SK-N-SH treated with all-trans-retinoic acid at 6 μM for 48 hours (cell line): Measurements from ENCODE around the gene PODXL2.
"Not testable (repeated sequence)": the region's sequence is repeated elsewhere in the genome, so short reads cannot be mapped to it uniquely, and the experiment has no call there.

Source experiments
- ATAC-seq: fragments of 200-7000 bp; cut with Tn5 transposase; 3 replicates; pipeline ENCODE4 v1.9.1; 2020; ENCODE audit warnings: mild to moderate bottlenecking, moderate library complexity
- ARNTL ChIP-seq: fragments of 450-650 bp; formaldehyde crosslinking; IDR thresholded peaks from 2 replicates; pipeline ENCODE4 v1.5.0; 2020; ENCODE audit warnings: low read depth, mild to moderate bottlenecking, moderate library complexity, borderline replicate concordance
- BACH2 ChIP-seq: fragments of 250-450 bp; sonication (Bioruptor Pico); IDR thresholded peaks from 2 replicates; pipeline ENCODE4 v1.9.0; 2021; ENCODE audit warnings: mild to moderate bottlenecking, borderline replicate concordance
- CSDC2 ChIP-seq: fragments of 250-450 bp; sonication (Bioruptor Pico); IDR thresholded peaks from 2 replicates; pipeline ENCODE4 v1.5.0; 2020; ENCODE audit warnings: mild to moderate bottlenecking, moderate library complexity
- ESRRG ChIP-seq: fragments of 250-450 bp; sonication (Bioruptor Pico); IDR thresholded peaks from 2 replicates; pipeline ENCODE4 v1.6.1; 2021; ENCODE audit warnings: mild to moderate bottlenecking
- GLIS3 ChIP-seq: fragments of 250-450 bp; sonication (Bioruptor Pico); IDR thresholded peaks from 2 replicates; pipeline ENCODE4 v1.5.0; 2020; ENCODE audit warnings: mild to moderate bottlenecking, moderate library complexity
- ISL1 ChIP-seq: fragments of 250-450 bp; sonication (Bioruptor Pico); IDR thresholded peaks from 2 replicates; pipeline ENCODE4 v2.1.2; 2022; ENCODE audit warnings: mild to moderate bottlenecking, moderate library complexity
- PPARA ChIP-seq: fragments of 250-450 bp; sonication (Bioruptor Pico); IDR thresholded peaks from 2 replicates; pipeline ENCODE4 v1.5.0; 2020; ENCODE audit warnings: mild to moderate bottlenecking, borderline replicate concordance
- RARB ChIP-seq: fragments of 250-450 bp; sonication (Bioruptor Pico); IDR thresholded peaks from 2 replicates; pipeline ENCODE4 v1.8.0; 2021; ENCODE audit warnings: mild to moderate bottlenecking, moderate library complexity
- SNAI2 ChIP-seq: fragments of 250-450 bp; sonication (Bioruptor Pico); IDR thresholded peaks from 2 replicates; pipeline ENCODE4 v1.5.0; 2020; ENCODE audit warnings: mild to moderate bottlenecking, moderate library complexity
- TCF4 ChIP-seq: fragments of 250-450 bp; sonication (Bioruptor Pico); IDR thresholded peaks from 2 replicates; pipeline ENCODE4 v1.8.0; 2021; ENCODE audit warnings: mild to moderate bottlenecking, moderate library complexity, borderline replicate concordance
- TOX ChIP-seq: fragments of 250-450 bp; sonication (Bioruptor Pico); IDR thresholded peaks from 2 replicates; pipeline ENCODE4 v1.8.0; 2021; ENCODE audit warnings: mild to moderate bottlenecking, moderate library complexity, borderline replicate concordance
- ZFP3 ChIP-seq: fragments of 250-450 bp; sonication (Bioruptor Pico); IDR thresholded peaks from 2 replicates; pipeline ENCODE4 v1.5.0; 2020; ENCODE audit warnings: mild to moderate bottlenecking, moderate library complexity
- ZFP30 ChIP-seq: fragments of 450-650 bp; formaldehyde crosslinking; IDR thresholded peaks from 2 replicates; pipeline ENCODE4 v1.5.0; 2022; ENCODE audit warnings: mild to moderate bottlenecking, moderate library complexity
- ZNF565 ChIP-seq: fragments of 450-650 bp; formaldehyde crosslinking; conservative IDR thresholded peaks from 2 replicates; pipeline ENCODE4 v1.5.0; 2020; ENCODE audit warnings: low read depth, mild to moderate bottlenecking, moderate library complexity
- ZNF70 ChIP-seq: fragments of 450-650 bp; formaldehyde crosslinking; IDR thresholded peaks from 2 replicates; pipeline ENCODE4 v1.5.0; 2020; ENCODE audit warnings: mild to moderate bottlenecking, moderate library complexity
- ZNF8 ChIP-seq: fragments of 450-650 bp; formaldehyde crosslinking; IDR thresholded peaks from 2 replicates; pipeline ENCODE4 v1.5.0; 2020; ENCODE audit warnings: mild to moderate bottlenecking, moderate library complexity
- TF ChIP-seq, protein P1 (sequence below): fragments of 250-450 bp; sonication (Bioruptor Pico); IDR thresholded peaks from 2 replicates; pipeline ENCODE4 v1.8.0; 2021; ENCODE audit warnings: low read depth, mild to moderate bottlenecking, moderate library complexity, borderline replicate concordance
- TF ChIP-seq, protein P2 (sequence below): fragments of 250-450 bp; sonication (Bioruptor Pico); IDR thresholded peaks from 2 replicates; pipeline ENCODE4 v1.5.1; 2021; ENCODE audit warnings: mild to moderate bottlenecking, moderate library complexity
- TF ChIP-seq, protein P3 (sequence below): fragments of 250-450 bp; sonication (Bioruptor Pico); IDR thresholded peaks from 2 replicates; pipeline ENCODE4 v1.5.0; 2020; ENCODE audit warnings: mild to moderate bottlenecking, moderate library complexity
- TF ChIP-seq, protein P4 (sequence below): fragments of 250-450 bp; sonication (Bioruptor Pico); IDR thresholded peaks from 2 replicates; pipeline ENCODE4 v1.5.1; 2020; ENCODE audit warnings: low read depth, mild to moderate bottlenecking, moderate library complexity
- TF ChIP-seq, protein P5 (sequence below): fragments of 250-450 bp; sonication (Bioruptor Pico); IDR thresholded peaks from 2 replicates; pipeline ENCODE4 v1.8.0; 2020; ENCODE audit warnings: mild to moderate bottlenecking, moderate library complexity, borderline replicate concordance

The PODXL2 gene

DNA sequence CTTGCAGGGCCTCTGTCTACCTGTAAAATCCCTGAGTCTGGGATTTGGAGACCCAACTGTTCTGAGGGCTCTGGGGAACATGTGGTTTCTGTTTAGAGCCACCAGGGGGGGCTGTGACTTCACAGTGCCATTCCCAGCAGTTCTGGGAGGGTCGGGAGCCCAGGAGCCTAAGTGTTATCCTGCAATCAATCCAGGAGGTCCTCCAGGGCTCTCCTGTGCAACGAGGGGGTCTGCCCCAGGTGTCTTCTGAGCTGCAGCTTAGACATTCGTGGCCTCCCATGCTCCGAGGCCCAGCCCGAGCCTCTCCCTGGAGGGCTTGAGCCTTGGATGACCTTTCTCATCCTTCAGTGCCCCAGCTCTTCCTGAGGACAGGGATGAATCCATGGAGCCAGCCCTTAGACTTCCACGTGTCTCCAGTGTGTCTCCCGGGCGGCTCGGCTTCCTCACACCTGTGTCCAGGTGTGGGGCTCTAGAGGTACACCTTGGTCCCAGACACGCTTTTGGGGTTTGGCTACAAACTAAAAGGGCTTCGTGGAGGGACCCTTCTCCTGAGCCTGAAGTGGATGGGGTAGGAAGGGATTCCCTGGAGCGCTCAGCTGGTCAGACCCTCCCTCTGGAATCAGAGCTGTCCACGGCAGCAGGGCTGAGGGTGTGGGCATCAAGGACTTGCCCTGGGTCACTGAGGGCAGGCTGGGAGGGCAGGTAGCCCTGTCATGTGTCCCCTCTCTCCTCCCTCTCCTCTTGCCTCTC is 23.4 kb downstream of the PODXL2 start:
- no peak for TF ChIP-seq ISL1 (CRISPR knock-in tag)
- TF ChIP-seq ARNTL, result no peak
- no peak for TF ChIP-seq SNAI2 (CRISPR knock-in tag)
- TF ChIP-seq ZFP3 (CRISPR knock-in tag), result no peak
- no peak for TF ChIP-seq ZFP30 (CRISPR knock-in tag)
- TF ChIP-seq, protein P1, sequence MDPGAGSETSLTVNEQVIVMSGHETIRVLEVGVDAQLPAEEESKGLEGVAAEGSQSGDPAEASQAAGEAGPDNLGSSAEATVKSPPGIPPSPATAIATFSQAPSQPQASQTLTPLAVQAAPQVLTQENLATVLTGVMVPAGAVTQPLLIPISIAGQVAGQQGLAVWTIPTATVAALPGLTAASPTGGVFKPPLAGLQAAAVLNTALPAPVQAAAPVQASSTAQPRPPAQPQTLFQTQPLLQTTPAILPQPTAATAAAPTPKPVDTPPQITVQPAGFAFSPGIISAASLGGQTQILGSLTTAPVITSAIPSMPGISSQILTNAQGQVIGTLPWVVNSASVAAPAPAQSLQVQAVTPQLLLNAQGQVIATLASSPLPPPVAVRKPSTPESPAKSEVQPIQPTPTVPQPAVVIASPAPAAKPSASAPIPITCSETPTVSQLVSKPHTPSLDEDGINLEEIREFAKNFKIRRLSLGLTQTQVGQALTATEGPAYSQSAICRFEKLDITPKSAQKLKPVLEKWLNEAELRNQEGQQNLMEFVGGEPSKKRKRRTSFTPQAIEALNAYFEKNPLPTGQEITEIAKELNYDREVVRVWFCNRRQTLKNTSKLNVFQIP (CRISPR knock-in tag), result no peak
- no peak for TF ChIP-seq ZNF70
- TF ChIP-seq TCF4, result no peak
- TF ChIP-seq TOX (CRISPR knock-in tag), result no peak
- no peak for TF ChIP-seq ZNF8 (CRISPR knock-in tag)
- no peak for TF ChIP-seq PPARA (CRISPR knock-in tag)
- no peak for TF ChIP-seq BACH2 (CRISPR knock-in tag)
- TF ChIP-seq RARB (CRISPR knock-in tag), result no peak
- no peak for TF ChIP-seq ESRRG (CRISPR knock-in tag)
- TF ChIP-seq CSDC2 (CRISPR knock-in tag), result no peak
- TF ChIP-seq, protein P2, sequence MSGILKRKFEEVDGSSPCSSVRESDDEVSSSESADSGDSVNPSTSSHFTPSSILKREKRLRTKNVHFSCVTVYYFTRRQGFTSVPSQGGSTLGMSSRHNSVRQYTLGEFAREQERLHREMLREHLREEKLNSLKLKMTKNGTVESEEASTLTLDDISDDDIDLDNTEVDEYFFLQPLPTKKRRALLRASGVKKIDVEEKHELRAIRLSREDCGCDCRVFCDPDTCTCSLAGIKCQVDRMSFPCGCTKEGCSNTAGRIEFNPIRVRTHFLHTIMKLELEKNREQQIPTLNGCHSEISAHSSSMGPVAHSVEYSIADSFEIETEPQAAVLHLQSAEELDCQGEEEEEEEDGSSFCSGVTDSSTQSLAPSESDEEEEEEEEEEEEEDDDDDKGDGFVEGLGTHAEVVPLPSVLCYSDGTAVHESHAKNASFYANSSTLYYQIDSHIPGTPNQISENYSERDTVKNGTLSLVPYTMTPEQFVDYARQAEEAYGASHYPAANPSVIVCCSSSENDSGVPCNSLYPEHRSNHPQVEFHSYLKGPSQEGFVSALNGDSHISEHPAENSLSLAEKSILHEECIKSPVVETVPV (CRISPR knock-in tag), result no peak
- TF ChIP-seq, protein P3, sequence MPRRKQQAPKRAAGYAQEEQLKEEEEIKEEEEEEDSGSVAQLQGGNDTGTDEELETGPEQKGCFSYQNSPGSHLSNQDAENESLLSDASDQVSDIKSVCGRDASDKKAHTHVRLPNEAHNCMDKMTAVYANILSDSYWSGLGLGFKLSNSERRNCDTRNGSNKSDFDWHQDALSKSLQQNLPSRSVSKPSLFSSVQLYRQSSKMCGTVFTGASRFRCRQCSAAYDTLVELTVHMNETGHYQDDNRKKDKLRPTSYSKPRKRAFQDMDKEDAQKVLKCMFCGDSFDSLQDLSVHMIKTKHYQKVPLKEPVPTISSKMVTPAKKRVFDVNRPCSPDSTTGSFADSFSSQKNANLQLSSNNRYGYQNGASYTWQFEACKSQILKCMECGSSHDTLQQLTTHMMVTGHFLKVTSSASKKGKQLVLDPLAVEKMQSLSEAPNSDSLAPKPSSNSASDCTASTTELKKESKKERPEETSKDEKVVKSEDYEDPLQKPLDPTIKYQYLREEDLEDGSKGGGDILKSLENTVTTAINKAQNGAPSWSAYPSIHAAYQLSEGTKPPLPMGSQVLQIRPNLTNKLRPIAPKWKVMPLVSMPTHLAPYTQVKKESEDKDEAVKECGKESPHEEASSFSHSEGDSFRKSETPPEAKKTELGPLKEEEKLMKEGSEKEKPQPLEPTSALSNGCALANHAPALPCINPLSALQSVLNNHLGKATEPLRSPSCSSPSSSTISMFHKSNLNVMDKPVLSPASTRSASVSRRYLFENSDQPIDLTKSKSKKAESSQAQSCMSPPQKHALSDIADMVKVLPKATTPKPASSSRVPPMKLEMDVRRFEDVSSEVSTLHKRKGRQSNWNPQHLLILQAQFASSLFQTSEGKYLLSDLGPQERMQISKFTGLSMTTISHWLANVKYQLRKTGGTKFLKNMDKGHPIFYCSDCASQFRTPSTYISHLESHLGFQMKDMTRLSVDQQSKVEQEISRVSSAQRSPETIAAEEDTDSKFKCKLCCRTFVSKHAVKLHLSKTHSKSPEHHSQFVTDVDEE (CRISPR knock-in tag), result no peak
- TF ChIP-seq, protein P4, sequence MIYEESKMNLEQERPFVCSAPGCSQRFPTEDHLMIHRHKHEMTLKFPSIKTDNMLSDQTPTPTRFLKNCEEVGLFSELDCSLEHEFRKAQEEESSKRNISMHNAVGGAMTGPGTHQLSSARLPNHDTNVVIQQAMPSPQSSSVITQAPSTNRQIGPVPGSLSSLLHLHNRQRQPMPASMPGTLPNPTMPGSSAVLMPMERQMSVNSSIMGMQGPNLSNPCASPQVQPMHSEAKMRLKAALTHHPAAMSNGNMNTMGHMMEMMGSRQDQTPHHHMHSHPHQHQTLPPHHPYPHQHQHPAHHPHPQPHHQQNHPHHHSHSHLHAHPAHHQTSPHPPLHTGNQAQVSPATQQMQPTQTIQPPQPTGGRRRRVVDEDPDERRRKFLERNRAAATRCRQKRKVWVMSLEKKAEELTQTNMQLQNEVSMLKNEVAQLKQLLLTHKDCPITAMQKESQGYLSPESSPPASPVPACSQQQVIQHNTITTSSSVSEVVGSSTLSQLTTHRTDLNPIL (CRISPR knock-in tag), result no peak
- TF ChIP-seq, protein P5, sequence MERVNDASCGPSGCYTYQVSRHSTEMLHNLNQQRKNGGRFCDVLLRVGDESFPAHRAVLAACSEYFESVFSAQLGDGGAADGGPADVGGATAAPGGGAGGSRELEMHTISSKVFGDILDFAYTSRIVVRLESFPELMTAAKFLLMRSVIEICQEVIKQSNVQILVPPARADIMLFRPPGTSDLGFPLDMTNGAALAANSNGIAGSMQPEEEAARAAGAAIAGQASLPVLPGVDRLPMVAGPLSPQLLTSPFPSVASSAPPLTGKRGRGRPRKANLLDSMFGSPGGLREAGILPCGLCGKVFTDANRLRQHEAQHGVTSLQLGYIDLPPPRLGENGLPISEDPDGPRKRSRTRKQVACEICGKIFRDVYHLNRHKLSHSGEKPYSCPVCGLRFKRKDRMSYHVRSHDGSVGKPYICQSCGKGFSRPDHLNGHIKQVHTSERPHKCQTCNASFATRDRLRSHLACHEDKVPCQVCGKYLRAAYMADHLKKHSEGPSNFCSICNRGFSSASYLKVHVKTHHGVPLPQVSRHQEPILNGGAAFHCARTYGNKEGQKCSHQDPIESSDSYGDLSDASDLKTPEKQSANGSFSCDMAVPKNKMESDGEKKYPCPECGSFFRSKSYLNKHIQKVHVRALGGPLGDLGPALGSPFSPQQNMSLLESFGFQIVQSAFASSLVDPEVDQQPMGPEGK (CRISPR knock-in tag), result no peak
- no peak for TF ChIP-seq ZNF565
- TF ChIP-seq, all 23 proteins: peak for 0
- peak; percentile 93 for ATAC-seq

DNA sequence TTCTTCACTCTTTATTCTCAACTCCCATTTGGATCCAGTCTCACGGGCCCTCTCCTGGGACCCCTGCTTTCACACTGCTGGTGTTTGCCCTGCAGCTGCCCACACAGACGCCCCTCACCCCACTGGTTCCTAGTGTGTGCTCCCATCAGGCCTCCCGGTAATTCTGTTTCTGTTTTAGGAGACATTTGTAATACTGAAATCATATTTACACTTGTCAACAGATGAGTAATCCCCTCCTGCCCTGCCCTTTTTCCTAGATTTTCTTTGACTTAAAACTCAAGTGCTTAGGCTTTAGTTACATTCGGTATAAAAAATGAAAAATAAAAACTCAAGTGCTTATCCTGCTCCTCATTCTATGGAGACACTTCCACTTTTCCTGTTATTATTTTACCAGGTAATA is 25.4 kb downstream of the PODXL2 start:
- ATAC-seq, result no peak
- no peak for TF ChIP-seq CSDC2 (CRISPR knock-in tag)
- TF ChIP-seq, protein P4 (CRISPR knock-in tag), result no peak
- TF ChIP-seq, protein P2 (CRISPR knock-in tag), result no peak
- TF ChIP-seq GLIS3 (CRISPR knock-in tag), result no peak
- TF ChIP-seq BACH2 (CRISPR knock-in tag), result no peak
- no peak for TF ChIP-seq TCF4
- TF ChIP-seq ZNF8 (CRISPR knock-in tag), result no peak

DNA sequence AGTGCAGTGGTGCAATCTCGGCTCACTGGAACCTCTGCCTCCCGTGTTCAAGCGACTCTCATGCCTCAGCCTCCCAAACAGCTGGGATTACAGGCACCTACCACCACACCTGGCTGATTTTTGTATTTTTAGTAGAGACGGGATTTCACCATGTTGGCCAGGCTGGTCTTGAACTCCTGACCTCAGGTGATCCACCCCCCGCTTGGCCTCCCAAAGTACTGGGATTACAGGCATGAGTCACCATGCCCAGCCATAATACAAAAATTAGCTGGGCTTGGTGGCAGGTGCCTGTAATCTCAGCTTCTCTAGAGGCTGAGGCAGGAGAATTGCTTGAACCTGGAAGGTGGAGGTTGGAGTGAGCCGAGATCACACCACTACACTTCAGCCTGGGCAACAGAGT is 26.0 kb downstream of the PODXL2 start:
- ATAC-seq, result not testable (repeated sequence)
